Hepatocyte (in vitro differentiated cells): ENCODE measurements around the gene PLCB4. TPM values are rescaled to one million over a fixed set of nuclear protein-coding genes. Genes with fewer than 3 reads are reported as not detected.

ENCODE experiments used
- DNase-seq: peaks from one replicate; pipeline ENCODE4 v3.0.0-alpha.2; 2016; ENCODE audit warnings: low spot score
- H2AFZ ChIP-seq: fragments of 200-600 bp; sonication (generic); 2 replicates; pipeline ENCODE4 v1.6.0; 2016; ENCODE audit warnings: antibody characterized with exemption, mild to moderate bottlenecking
- H3K27ac ChIP-seq: fragments of 200-600 bp; sonication (generic); 2 replicates; pipeline ENCODE4 v1.5.1; 2016; ENCODE audit warnings: mild to moderate bottlenecking
- H3K27me3 ChIP-seq: fragments of 200-600 bp; sonication (generic); 2 replicates; pipeline ENCODE4 v1.6.1; 2016
- H3K36me3 ChIP-seq: fragments of 200-600 bp; sonication (generic); replicated peaks from 2 replicates; pipeline ENCODE4 v1.5.1; 2016; ENCODE audit warnings: low read depth; ENCODE audit not compliant: insufficient read depth
- H3K4me1 ChIP-seq: fragments of 200-600 bp; sonication (generic); 2 replicates; pipeline ENCODE4 v1.5.1; 2016; ENCODE audit warnings: mild to moderate bottlenecking, moderate library complexity; ENCODE audit not compliant: insufficient read depth
- H3K4me2 ChIP-seq: fragments of 200-600 bp; sonication (generic); 2 replicates; pipeline ENCODE4 v1.6.0; 2016
- H3K4me3 ChIP-seq: fragments of 200-600 bp; sonication (generic); 2 replicates; pipeline ENCODE4 v1.5.1; 2016; ENCODE audit warnings: mild to moderate bottlenecking
- H3K79me2 ChIP-seq: fragments of 200-600 bp; sonication (generic); 2 replicates; pipeline ENCODE4 v1.6.0; 2017; ENCODE audit warnings: mild to moderate bottlenecking
- H3K9me2 ChIP-seq: fragments of 200-600 bp; sonication (generic); replicated peaks from 2 replicates; pipeline ENCODE4 v1.6.0; 2017; ENCODE audit warnings: mild to moderate bottlenecking; ENCODE audit not compliant: insufficient read depth
- H3K9me3 ChIP-seq: fragments of 200-600 bp; sonication (generic); 2 replicates; pipeline ENCODE4 v1.5.1; 2016; ENCODE audit warnings: low read depth, mild to moderate bottlenecking
- H4K20me1 ChIP-seq: fragments of 200-600 bp; sonication (generic); 2 replicates; pipeline ENCODE4 v1.6.0; 2016; ENCODE audit warnings: mild to moderate bottlenecking; ENCODE audit not compliant: insufficient read depth, poor library complexity, severe bottlenecking
- EZH2 ChIP-seq: fragments of 200-600 bp; sonication (generic); IDR thresholded peaks from 2 replicates; pipeline ENCODE4 v1.6.1; 2016; ENCODE audit warnings: antibody characterized with exemption, mild to moderate bottlenecking, borderline replicate concordance
- EZH2phosphoT487 ChIP-seq: fragments of 200-600 bp; sonication (generic); IDR thresholded peaks from one replicate; pipeline ENCODE4 v1.6.1; 2018; ENCODE audit warnings: antibody characterized with exemption, mild to moderate bottlenecking, low read depth, moderate library complexity; ENCODE audit not compliant: unreplicated experiment, severe bottlenecking
- WGBS: methylation state at CpG from one replicate; pipeline ENCODE4 v1.1.6; 2016; ENCODE audit warnings: low lambda C conversion rate; ENCODE audit errors: missing lambda C conversion rate; 5-methylcytosine and 5-hydroxymethylcytosine counted together
- polyA plus RNA-seq: library from polyadenylated mRNA; unstranded; fragments of >200 nt; fragmentation: Nextera tagmentation; extraction: Ambion mirVana; gene quantifications from 2 replicates; pipeline ENCODE4 v1.2.1, GENCODE V29; 2016
- total RNA-seq: library from RNA; depleted of rRNA; stranded (reverse); fragments of >200 nt; gene quantifications from 2 replicates; pipeline ENCODE4 v1.2.3, GENCODE V29; 2014
- TF ChIP-seq, protein P1 (sequence below): fragments of 200-600 bp; sonication (generic); IDR thresholded peaks from 2 replicates; pipeline ENCODE4 v1.5.1; 2016; ENCODE audit warnings: antibody characterized with exemption, mild to moderate bottlenecking; ENCODE audit not compliant: poor library complexity

PLCB4 gene
- total and polyA plus RNA-seq, 2 experiments from 2014 or later, result 6.4 to 15.0 TPM

DNA sequence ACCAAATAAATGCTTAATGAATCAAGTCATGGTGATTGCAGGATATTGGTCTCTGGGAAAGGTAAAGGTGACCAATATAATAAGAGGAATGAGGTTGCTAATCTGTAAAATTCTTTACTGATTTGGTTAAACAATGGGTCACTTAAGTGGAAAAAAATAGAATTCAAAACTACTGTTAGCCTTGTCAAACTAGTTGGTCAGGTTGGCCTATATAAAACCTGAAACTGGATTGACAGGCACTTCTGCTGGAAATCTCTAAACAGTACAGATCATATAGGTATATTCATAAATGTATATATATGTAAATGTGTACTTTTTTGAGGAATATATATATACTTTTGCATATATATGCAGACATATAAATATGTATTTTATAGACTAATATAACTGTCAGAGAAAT, 19.7 kb downstream of the PLCB4 start:
- TF ChIP-seq, protein P1, sequence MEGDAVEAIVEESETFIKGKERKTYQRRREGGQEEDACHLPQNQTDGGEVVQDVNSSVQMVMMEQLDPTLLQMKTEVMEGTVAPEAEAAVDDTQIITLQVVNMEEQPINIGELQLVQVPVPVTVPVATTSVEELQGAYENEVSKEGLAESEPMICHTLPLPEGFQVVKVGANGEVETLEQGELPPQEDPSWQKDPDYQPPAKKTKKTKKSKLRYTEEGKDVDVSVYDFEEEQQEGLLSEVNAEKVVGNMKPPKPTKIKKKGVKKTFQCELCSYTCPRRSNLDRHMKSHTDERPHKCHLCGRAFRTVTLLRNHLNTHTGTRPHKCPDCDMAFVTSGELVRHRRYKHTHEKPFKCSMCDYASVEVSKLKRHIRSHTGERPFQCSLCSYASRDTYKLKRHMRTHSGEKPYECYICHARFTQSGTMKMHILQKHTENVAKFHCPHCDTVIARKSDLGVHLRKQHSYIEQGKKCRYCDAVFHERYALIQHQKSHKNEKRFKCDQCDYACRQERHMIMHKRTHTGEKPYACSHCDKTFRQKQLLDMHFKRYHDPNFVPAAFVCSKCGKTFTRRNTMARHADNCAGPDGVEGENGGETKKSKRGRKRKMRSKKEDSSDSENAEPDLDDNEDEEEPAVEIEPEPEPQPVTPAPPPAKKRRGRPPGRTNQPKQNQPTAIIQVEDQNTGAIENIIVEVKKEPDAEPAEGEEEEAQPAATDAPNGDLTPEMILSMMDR, result no peak
- TF ChIP-seq EZH2phosphoT487 (no peak), EZH2 (no peak)
- Histone ChIP-seq H3K27me3 (no peaks in the 10 kb centered on the region), H3K36me3 (no peaks in the 10 kb centered on the region), H4K20me1 (no peaks in the 10 kb centered on the region), H3K9me2 (no peaks in the 10 kb centered on the region), H3K4me1 (no peaks in the 10 kb centered on the region), H3K4me3 (no peak overlapping the region), H3K4me2 (no peak overlapping the region), H2AFZ (no peak overlapping the region), H3K9me3 (no peaks in the 10 kb centered on the region), H3K27ac (no peak overlapping the region), H3K79me2 (no peaks in the 10 kb centered on the region)
- no peak for DNase-seq

DNA sequence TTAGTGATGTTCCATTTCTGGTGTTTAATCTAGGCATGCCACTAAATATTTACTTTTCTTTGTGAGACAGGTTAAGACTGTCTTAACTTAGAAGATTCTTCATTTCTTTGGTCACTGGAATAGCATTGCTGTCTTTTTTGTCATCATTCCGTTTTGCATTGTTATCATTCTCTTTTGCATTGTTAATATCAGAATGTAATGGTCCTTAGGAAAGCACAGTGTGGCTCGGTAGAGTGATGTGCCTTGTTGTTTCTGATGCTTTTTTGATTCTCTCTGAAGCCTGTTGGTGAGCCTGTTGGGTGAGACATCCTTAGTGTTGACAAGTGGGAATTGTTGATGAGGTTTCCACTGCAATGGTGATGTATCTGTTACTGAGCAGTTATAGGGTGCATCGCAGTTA, 23.2 kb downstream of the PLCB4 start:
- H3K27ac ChIP-seq, result no peak overlapping the region
- no peaks in the 10 kb centered on the region for H3K4me1 ChIP-seq
- H3K9me3 ChIP-seq, result no peaks in the 10 kb centered on the region
- H4K20me1 ChIP-seq, result no peaks in the 10 kb centered on the region
- H3K27me3 ChIP-seq, result no peaks in the 10 kb centered on the region
- H3K9me2 ChIP-seq, result no peaks in the 10 kb centered on the region
- no peak overlapping the region for H3K4me3 ChIP-seq
- TF ChIP-seq EZH2, result no peak
- no peak for TF ChIP-seq EZH2phosphoT487
- TF ChIP-seq, protein P1, result no peak
- no peaks in the 10 kb centered on the region for H3K79me2 ChIP-seq
- H2AFZ ChIP-seq, result no peak overlapping the region
- no peaks in the 10 kb centered on the region for H3K36me3 ChIP-seq
- DNase-seq, result no peak
- H3K4me2 ChIP-seq, result no peak overlapping the region
- WGBS, result 83% methylated on average over 3 of the region's 3 CpGs

DNA sequence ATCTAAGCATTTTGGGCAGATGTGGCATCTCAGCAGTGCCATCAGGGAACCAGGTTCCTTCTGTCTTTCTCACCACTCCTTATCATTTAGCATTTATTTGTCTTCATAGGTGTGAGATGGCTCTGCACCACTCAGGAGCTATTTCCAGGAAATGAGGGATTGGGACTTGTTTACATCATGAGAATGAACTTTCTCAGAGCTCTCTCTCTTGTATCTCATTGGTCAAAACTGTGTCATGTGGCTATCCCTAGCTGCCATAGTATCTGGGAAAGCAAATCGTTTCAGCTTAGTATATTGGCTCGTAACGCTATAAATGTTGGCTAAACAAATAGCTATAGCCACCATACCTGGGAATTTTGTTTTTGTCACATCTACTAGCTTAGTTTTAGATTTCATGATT, 23.8 kb downstream of the PLCB4 start:
- TF ChIP-seq, protein P1, result no peak
- TF ChIP-seq EZH2, result no peak
- TF ChIP-seq EZH2phosphoT487, result no peak
- H3K27ac ChIP-seq, result no peak overlapping the region
- H3K9me3 ChIP-seq, result no peaks in the 10 kb centered on the region
- no peaks in the 10 kb centered on the region for H3K79me2 ChIP-seq
- H3K4me2 ChIP-seq, result no peak overlapping the region
- no peaks in the 10 kb centered on the region for H3K4me1 ChIP-seq
- DNase-seq, result no peak
- H3K9me2 ChIP-seq, result no peaks in the 10 kb centered on the region
- 70% methylated on average over 3 of the region's 3 CpGs for WGBS
- H2AFZ ChIP-seq, result no peak overlapping the region
- no peaks in the 10 kb centered on the region for H3K36me3 ChIP-seq
- H3K4me3 ChIP-seq, result no peak overlapping the region
- H4K20me1 ChIP-seq, result no peaks in the 10 kb centered on the region
- H3K27me3 ChIP-seq, result no peaks in the 10 kb centered on the region
